HEK293T (cell line): ENCODE results near the gene ELL.

ENCODE experiments used
- CTCF ChIA-PET: fragments of 350-600 bp; formaldehyde crosslinking; extraction: SDS; loops from one replicate; lab custom pipeline; 2021; ENCODE audit warnings: antibody characterized with exemption, inconsistent platforms; lab: Yijun Ruan, JAX
- POLR2A ChIA-PET: fragments of 350-600 bp; formaldehyde crosslinking; extraction: SDS; loops from one replicate; lab custom pipeline; 2020; ENCODE audit warnings: antibody characterized with exemption, inconsistent platforms; lab: Yijun Ruan, JAX
- DNase-seq: peaks from one replicate; pipeline ENCODE4 v3.0.0; 2012; ENCODE audit warnings: mixed read lengths; ENCODE audit errors: extremely low spot score
- ARNT ChIP-seq: fragments of 450-650 bp; IDR thresholded peaks from 2 replicates; pipeline ENCODE4 v1.6.1; 2017; ENCODE audit warnings: mild to moderate bottlenecking
- BHLHE40 ChIP-seq: fragments of 450-650 bp; IDR thresholded peaks from 2 replicates; pipeline ENCODE4 v1.6.1; 2016; ENCODE audit warnings: mild to moderate bottlenecking, moderate library complexity, borderline replicate concordance
- CTBP1 ChIP-seq: fragments of 450-650 bp; IDR thresholded peaks from 2 replicates; pipeline ENCODE4 v1.6.1; 2016; ENCODE audit warnings: borderline replicate concordance
- ELF4 ChIP-seq: fragments of 450-650 bp; IDR thresholded peaks from 2 replicates; pipeline ENCODE4 v1.6.1; 2017; ENCODE audit warnings: antibody characterized with exemption
- FOXA1 ChIP-seq: fragments of 450-650 bp; IDR thresholded peaks from 2 replicates; pipeline ENCODE4 v1.6.1; 2016; ENCODE audit warnings: mild to moderate bottlenecking
- FOXK2 ChIP-seq: fragments of 450-650 bp; IDR thresholded peaks from 2 replicates; pipeline ENCODE4 v1.6.1; 2016; ENCODE audit warnings: mild to moderate bottlenecking
- FOXM1 ChIP-seq: fragments of 450-650 bp; IDR thresholded peaks from 2 replicates; pipeline ENCODE4 v1.6.1; 2017; ENCODE audit warnings: mild to moderate bottlenecking, borderline replicate concordance
- HDGF ChIP-seq: fragments of 450-650 bp; IDR thresholded peaks from 2 replicates; pipeline ENCODE4 v1.6.1; 2017; ENCODE audit warnings: antibody characterized with exemption, borderline replicate concordance
- L3MBTL2 ChIP-seq: fragments of 450-650 bp; conservative IDR thresholded peaks from 2 replicates; pipeline ENCODE4 v1.6.1; 2016; ENCODE audit warnings: mild to moderate bottlenecking
- LEF1 ChIP-seq: fragments of 450-650 bp; IDR thresholded peaks from 2 replicates; pipeline ENCODE4 v1.6.1; 2017; ENCODE audit warnings: mild to moderate bottlenecking, borderline replicate concordance
- NFRKB ChIP-seq: fragments of 450-650 bp; IDR thresholded peaks from 2 replicates; pipeline ENCODE4 v1.6.1; 2016; ENCODE audit warnings: mild to moderate bottlenecking, moderate library complexity
- SP1 ChIP-seq: fragments of 450-650 bp; IDR thresholded peaks from 2 replicates; pipeline ENCODE4 v1.6.1; 2017
- SUZ12 ChIP-seq: fragments of 450-650 bp; IDR thresholded peaks from 2 replicates; pipeline ENCODE4 v1.6.1; 2016; ENCODE audit warnings: mild to moderate bottlenecking
- TARDBP ChIP-seq: fragments of 450-650 bp; IDR thresholded peaks from 2 replicates; pipeline ENCODE4 v1.6.1; 2016
- ZNF384 ChIP-seq: fragments of 450-650 bp; IDR thresholded peaks from 2 replicates; pipeline ENCODE4 v1.6.1; 2016
- TF ChIP-seq, protein P1 (sequence below): fragments of 450-650 bp; IDR thresholded peaks from 2 replicates; pipeline ENCODE4 v1.6.1; 2016

Gene ELL

DNA sequence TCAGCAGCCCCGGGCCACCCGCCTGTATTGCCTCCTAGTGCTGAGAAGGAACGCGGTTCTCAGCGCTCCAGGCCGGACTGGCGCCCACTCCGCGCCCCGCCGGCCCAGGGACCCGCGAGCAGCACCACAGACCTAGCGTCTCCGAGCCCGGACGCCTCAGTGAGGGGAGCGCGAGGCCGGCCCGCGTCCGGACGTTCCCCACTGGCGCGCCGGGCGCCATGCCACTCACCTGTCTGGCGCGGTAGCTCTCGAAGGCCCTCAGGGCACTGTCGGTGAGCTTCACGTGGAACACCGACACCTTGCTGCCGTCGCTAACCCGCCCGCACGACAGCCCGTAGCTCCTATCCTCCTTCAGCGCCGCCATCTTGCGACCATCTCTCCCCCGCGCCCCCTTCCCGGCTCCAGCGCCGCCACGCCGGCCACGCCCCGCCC is at the start of gene ELL:
Gene ELL, minus strand, starts transcription at position 379 of the 432 bp plus-strand sequence. Its CDS starts 15 bp downstream, at position 364.
- TF ChIP-seq ZNF384 (no peak), SUZ12 (no peak), ARNT (no peak), FOXK2 (no peak), LEF1 (no peak), HDGF (no peak), FOXA1 (no peak), TARDBP (no peak), BHLHE40 (no peak), NFRKB (no peak), ELF4 (no peak), CTBP1 (no peak), L3MBTL2 (no peak), SP1 (no peak), FOXM1 (no peak)
- TF ChIP-seq, protein P1, sequence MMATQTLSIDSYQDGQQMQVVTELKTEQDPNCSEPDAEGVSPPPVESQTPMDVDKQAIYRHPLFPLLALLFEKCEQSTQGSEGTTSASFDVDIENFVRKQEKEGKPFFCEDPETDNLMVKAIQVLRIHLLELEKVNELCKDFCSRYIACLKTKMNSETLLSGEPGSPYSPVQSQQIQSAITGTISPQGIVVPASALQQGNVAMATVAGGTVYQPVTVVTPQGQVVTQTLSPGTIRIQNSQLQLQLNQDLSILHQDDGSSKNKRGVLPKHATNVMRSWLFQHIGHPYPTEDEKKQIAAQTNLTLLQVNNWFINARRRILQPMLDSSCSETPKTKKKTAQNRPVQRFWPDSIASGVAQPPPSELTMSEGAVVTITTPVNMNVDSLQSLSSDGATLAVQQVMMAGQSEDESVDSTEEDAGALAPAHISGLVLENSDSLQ: no peak
- ChIA-PET CTCF (interaction anchor here (0.5 to 2.3 kb wide), 4 partner anchors 29 to 307 kb away, joined by 3 to 5 read pairs (median 3); no protein-coding TSS in a partner anchor), POLR2A (interaction anchor here (1.2 to 1.8 kb wide), 5 partner anchors 10 to 68 kb away, joined by 4 to 8 read pairs (median 6); partner anchors contain the start of genes FKBP8 and UBA52)
- DNase-seq: no peak

DNA sequence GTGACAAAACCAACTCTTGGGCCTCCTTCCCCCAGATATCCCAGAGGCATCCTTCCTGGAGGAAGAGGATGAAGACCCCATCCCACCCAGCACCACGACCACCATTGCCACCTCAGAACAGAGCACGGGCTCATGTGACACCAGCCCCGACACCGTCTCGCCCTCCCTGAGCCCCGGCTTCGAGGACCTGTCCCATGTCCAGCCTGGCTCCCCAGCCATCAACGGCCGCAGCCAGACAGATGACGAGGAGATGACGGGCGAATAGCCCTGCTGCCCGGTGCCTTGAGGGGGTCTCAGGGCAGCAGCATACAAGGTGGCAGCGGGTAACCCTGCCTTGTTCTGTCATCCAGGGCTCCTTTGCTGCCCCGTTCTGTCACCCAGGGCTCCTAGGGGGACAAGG is 46.5 kb upstream of the ELL start:
- no peak for DNase-seq
- TF ChIP-seq L3MBTL2 (no peak), TARDBP (no peak), CTBP1 (no peak), SUZ12 (no peak), SP1 (no peak), ZNF384 (no peak), HDGF (no peak), NFRKB (no peak), FOXK2 (no peak), FOXM1 (no peak), BHLHE40 (no peak), FOXA1 (no peak), LEF1 (no peak), ELF4 (no peak), ARNT (no peak)
- TF ChIP-seq, protein P1: no peak
- ChIA-PET CTCF (no interaction called here), POLR2A (interaction anchor here (1.8 kb wide), 1 partner anchor 11 kb away, joined by 8 read pairs; the partner anchor contains the start of gene KXD1)

DNA sequence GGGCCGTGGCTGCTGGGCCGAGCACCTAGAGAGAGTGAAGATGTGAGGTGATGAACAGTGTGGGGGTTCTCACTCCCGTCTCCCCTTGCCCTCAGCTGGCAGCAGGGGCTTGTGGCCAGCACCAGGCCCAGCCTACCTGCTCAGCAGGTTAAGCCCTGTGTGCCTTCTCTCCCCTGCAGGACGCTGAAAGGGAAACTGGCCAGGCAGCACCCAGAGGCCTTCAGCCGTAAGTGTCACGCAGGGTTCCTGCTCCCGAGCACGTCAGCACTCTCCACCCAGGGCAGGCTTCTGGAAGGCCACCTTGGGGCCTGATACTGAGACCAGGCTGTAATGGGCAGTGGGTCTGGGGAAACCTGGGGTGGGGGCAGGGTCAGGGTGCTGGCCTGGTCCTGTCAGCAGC is 45.1 kb upstream of the ELL start:
- ChIA-PET CTCF (no interaction called here), POLR2A (interaction anchor here (1.8 kb wide), 1 partner anchor 10 kb away, joined by 8 read pairs; the partner anchor contains the start of gene KXD1)
- TF ChIP-seq NFRKB (no peak), CTBP1 (no peak), L3MBTL2 (no peak), LEF1 (no peak), FOXM1 (no peak), SUZ12 (no peak)
- DNase-seq: no peak

DNA sequence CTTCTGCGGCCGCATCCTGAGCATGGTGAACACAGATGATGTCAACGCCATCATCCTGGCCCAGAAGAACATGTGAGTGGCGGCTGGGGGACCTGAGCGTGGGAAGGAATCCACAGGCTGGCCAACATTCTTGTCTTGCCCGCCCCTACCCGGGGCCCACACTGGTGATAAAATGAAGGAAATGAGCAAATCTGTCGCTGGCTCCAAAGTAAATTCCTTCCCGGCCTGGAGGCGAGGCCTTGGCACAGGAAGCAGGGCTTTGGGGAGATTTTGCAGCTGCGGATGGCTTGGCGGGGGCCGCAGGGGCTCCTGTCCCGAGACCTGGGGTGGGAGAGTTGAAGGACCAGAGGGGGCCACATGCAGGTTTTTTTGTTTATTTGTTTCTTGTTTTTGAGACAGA is 40.2 kb upstream of the ELL start:
- TF ChIP-seq LEF1: no peak
- no peak for TF ChIP-seq SUZ12
- TF ChIP-seq HDGF: no peak
- no peak for TF ChIP-seq FOXM1
- TF ChIP-seq L3MBTL2: no peak
- no peak for TF ChIP-seq FOXA1
- no peak for TF ChIP-seq ZNF384
- TF ChIP-seq ARNT: no peak
- TF ChIP-seq FOXK2: no peak
- TF ChIP-seq, protein P1: no peak
- ChIA-PET CTCF (no interaction called here), POLR2A (no interaction called here)
- no peak for DNase-seq

DNA sequence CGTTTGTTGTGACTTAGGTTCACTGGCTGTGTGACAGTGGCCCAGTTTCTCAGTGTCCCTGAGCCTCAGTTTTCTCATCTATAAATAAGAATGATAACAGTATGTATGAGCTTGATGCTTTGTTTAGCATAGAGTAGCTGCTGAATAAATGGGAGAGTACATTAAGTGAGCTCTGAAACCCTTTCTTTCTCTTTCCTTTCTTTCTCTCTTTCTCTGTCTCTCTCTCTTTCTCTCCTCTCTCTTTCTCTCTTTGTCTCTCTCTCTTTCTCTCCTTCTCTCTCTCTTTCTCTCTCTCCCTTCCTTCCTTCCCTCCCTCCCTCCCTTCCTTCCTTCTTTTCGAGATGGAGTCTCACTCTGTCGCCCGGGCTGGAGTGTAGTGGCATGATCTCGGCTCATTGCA is 37.8 kb upstream of the ELL start:
- CTCF ChIA-PET: no interaction called here
- no peak for DNase-seq
- POLR2A ChIA-PET: interaction anchor here (2.6 to 4.4 kb wide), 2 partner anchors 12 to 29 kb away, joined by 26 to 32 read pairs; partner anchors contain the start of genes REX1BD and UBA52
- no peak for TF ChIP-seq SUZ12
- TF ChIP-seq ZNF384: no peak
- TF ChIP-seq NFRKB: no peak
- TF ChIP-seq FOXK2: no peak
- no peak for TF ChIP-seq ARNT
- no peak for TF ChIP-seq L3MBTL2
- TF ChIP-seq, protein P1: no peak
- no peak for TF ChIP-seq SP1
- no peak for TF ChIP-seq TARDBP
- TF ChIP-seq BHLHE40: no peak
- no peak for TF ChIP-seq FOXA1
- no peak for TF ChIP-seq HDGF
- TF ChIP-seq ELF4: no peak
- no peak for TF ChIP-seq CTBP1
- TF ChIP-seq FOXM1: no peak
